Endothelial cell of umbilical vein (primary cell): ENCODE data around the gene VAMP7. TPM values are rescaled to one million over a fixed set of nuclear protein-coding genes. Genes with fewer than 3 reads are reported as not detected.

Experiments
- BruUV-seq: library from RNA; stranded (reverse); fragments of 400-500 nt; replicated peaks from 2 replicates; lab custom pipeline; 2021; lab: Mats Ljungman, UMichigan
- CTCF ChIA-PET: fragments of 300-600, 350-600 bp; sonication (Branson Sonifier 250); formaldehyde crosslinking; loops from one replicate; lab custom pipeline; 2021; ENCODE audit warnings: antibody characterized with exemption, inconsistent platforms; lab: Charles Lee
- POLR2A ChIA-PET: fragments of 300-600, 350-600 bp; sonication (Branson Sonifier 250); formaldehyde crosslinking; loops from one replicate; lab custom pipeline; 2021; ENCODE audit warnings: antibody characterized with exemption, inconsistent platforms; lab: Charles Lee
- DNase-seq: peaks from one replicate; pipeline ENCODE4 v3.0.0-alpha.2; 2011; ENCODE audit warnings: low read depth, low spot score
- FAIRE-seq: peaks from 2 replicates; lab custom pipeline; 2011; peaks lifted over from hg19 to GRCh38; lab: Jason Lieb, UNC
- H2AFZ ChIP-seq: 2 replicates; pipeline ENCODE4 v1.6.0; 2012; ENCODE audit warnings: low read depth, low read length, control low read depth, inconsistent platforms
- H3K27ac ChIP-seq: 2 replicates; pipeline ENCODE4 v1.5.1; 2011; ENCODE audit warnings: low read depth, mild to moderate bottlenecking, control low read depth, low read length, moderate library complexity; ENCODE audit not compliant: insufficient read depth
- H3K27me3 ChIP-seq, 2 experiments: 2 replicates each; pipeline versions ENCODE4 v1.6.0 to v1.6.1; 2011; ENCODE audit warnings: low read length in 2 of 2, mixed read lengths in 1 of 2; ENCODE audit not compliant: control insufficient read depth in 2 of 2, insufficient read depth in 2 of 2
- H3K36me3 ChIP-seq, 2 experiments: 2 replicates in 1 of 2; 3 replicates in 1 of 2; pipeline ENCODE4 v1.5.1; 2011; ENCODE audit warnings: low read length in 2 of 2, mild to moderate bottlenecking in 1 of 2, moderate library complexity in 1 of 2; ENCODE audit not compliant: control insufficient read depth in 2 of 2, insufficient read depth in 2 of 2; ENCODE audit errors: extremely low read depth in 1 of 2
- H3K4me1 ChIP-seq: 3 replicates; pipeline ENCODE4 v1.5.1; 2011; ENCODE audit warnings: mild to moderate bottlenecking, low read length; ENCODE audit not compliant: control insufficient read depth, insufficient read depth; ENCODE audit errors: extremely low read depth
- H3K4me2 ChIP-seq: 2 replicates; pipeline ENCODE4 v1.6.1; 2011; ENCODE audit warnings: low read length, control low read depth, mixed read lengths; ENCODE audit not compliant: insufficient read depth
- H3K4me3 ChIP-seq, 3 experiments: fragments of 200-600 bp in 1 of 3; sonication (generic), shearing (Covaris generic) in 1 of 3; replicated peaks in 1 of 3; 2 replicates each; pipeline ENCODE4 v1.5.1; 2011 to 2016; ENCODE audit warnings: control low read depth in 3 of 3, low read length in 3 of 3, mild to moderate bottlenecking in 2 of 3, inconsistent platforms in 1 of 3, low read depth in 1 of 3, moderate library complexity in 1 of 3; ENCODE audit not compliant: insufficient read depth in 1 of 3
- H3K79me2 ChIP-seq: 2 replicates; pipeline ENCODE4 v1.6.0; 2012; ENCODE audit warnings: low read length, inconsistent platforms; ENCODE audit not compliant: control insufficient read depth, insufficient read depth
- H3K9ac ChIP-seq: replicated peaks from 2 replicates; pipeline ENCODE3; 2011; ENCODE audit warnings: low read length, control low read depth; ENCODE audit not compliant: insufficient read depth; ENCODE audit errors: extremely low read depth
- H3K9me1 ChIP-seq: replicated peaks from 3 replicates; pipeline ENCODE4 v1.6.0; 2011; ENCODE audit warnings: mild to moderate bottlenecking, low read length; ENCODE audit not compliant: control insufficient read depth, insufficient read depth; ENCODE audit errors: extremely low read depth
- H3K9me3 ChIP-seq: replicated peaks from 2 replicates; pipeline ENCODE4 v1.5.1; 2012; ENCODE audit warnings: low read length, inconsistent platforms; ENCODE audit not compliant: control insufficient read depth, insufficient read depth
- H4K20me1 ChIP-seq: replicated peaks from 2 replicates; pipeline ENCODE3; 2011; ENCODE audit warnings: mild to moderate bottlenecking, low read length; ENCODE audit not compliant: control insufficient read depth, insufficient read depth; ENCODE audit errors: extremely low read depth
- CTCF ChIP-seq, 2 donors: IDR thresholded peaks; 1 replicate in 1 of 2; 2 replicates in 1 of 2; pipeline ENCODE4 v1.5.1; 2011; ENCODE audit warnings: low read length in 2 of 2, mild to moderate bottlenecking in 2 of 2, moderate library complexity in 2 of 2, control low read depth in 1 of 2, inconsistent platforms in 1 of 2, low read depth in 1 of 2; ENCODE audit not compliant: insufficient read depth in 1 of 2; ENCODE audit errors: extremely low read depth in 1 of 2
- EZH2 ChIP-seq: IDR thresholded peaks from 2 replicates; pipeline ENCODE4 v1.6.1; 2012; ENCODE audit warnings: borderline replicate concordance, low read depth, mild to moderate bottlenecking, moderate library complexity, low read length, inconsistent platforms; ENCODE audit not compliant: severe bottlenecking
- FOS ChIP-seq: IDR thresholded peaks from 2 replicates; pipeline ENCODE4 v1.6.1; 2011; ENCODE audit warnings: mild to moderate bottlenecking, low read length, moderate library complexity, borderline replicate concordance; ENCODE audit not compliant: insufficient read depth
- GATA2 ChIP-seq: IDR thresholded peaks from 2 replicates; pipeline ENCODE4 v1.7.0; 2011; ENCODE audit warnings: low read depth, mild to moderate bottlenecking, moderate library complexity, mixed read lengths, low read length; ENCODE audit not compliant: insufficient read length, insufficient read depth
- JUN ChIP-seq: IDR thresholded peaks from 2 replicates; pipeline ENCODE4 v1.6.1; 2011; ENCODE audit warnings: borderline replicate concordance, low read depth; ENCODE audit not compliant: insufficient read length, insufficient read depth
- MAX ChIP-seq: IDR thresholded peaks from 2 replicates; pipeline ENCODE4 v1.6.1; 2011; ENCODE audit not compliant: insufficient read depth, insufficient read length
- MYC ChIP-seq: IDR thresholded peaks from one replicate; pipeline ENCODE4 v1.6.1; 2011; ENCODE audit warnings: mild to moderate bottlenecking, low read depth, low read length
- POLR2A ChIP-seq: IDR thresholded peaks from 2 replicates; pipeline ENCODE4 v1.6.1; 2012; ENCODE audit warnings: low read depth, mild to moderate bottlenecking, control low read depth, low read length
- POLR2AphosphoS5 ChIP-seq: IDR thresholded peaks from 2 replicates; pipeline ENCODE4 v1.6.1; 2012; ENCODE audit warnings: low read depth, mild to moderate bottlenecking, control low read depth, low read length, moderate library complexity; ENCODE audit not compliant: insufficient read depth
- dilution Hi-C: fragments of 300-500 bp; cut with MboI; formaldehyde crosslinking; loops from one replicate; pipeline ENCODE4 v1.15.0; 2019; ENCODE audit warnings: low sequenced_read_pairs; ENCODE audit not compliant: extremely low pct_ligation_motif_present
- intact Hi-C: fragments of 100-400 bp; cut with micrococcal nuclease; formaldehyde crosslinking; loops from one replicate; pipeline ENCODE4 v1.10.0; 2022
- polyA plus RNA-seq, 4 experiments: library from polyadenylated mRNA; depleted of rRNA in 3 of 4; stranded (reverse) in 3 of 4; unstranded in 1 of 4; fragments of >200 nt; gene quantifications; 2 replicates each; pipeline versions ENCODE4 v1.2.1 to v1.2.3, GENCODE V29; 2011 to 2012; ENCODE audit warnings: missing spikeins in 1 of 4
- total RNA-seq: library from RNA; stranded (reverse); gene quantifications from 2 replicates; pipeline ENCODE4 v1.2.3, GENCODE V29; 2021

VAMP7 gene
- total and polyA plus RNA-seq, 2 donors (not counting 3 experiments of a cell fraction or from before 2014, with no cell fraction given): 20.1 to 36.8 TPM

- FAIRE-seq (no peak), DNase-seq (no peak)
- no peaks in the 10 kb centered on the region for H4K20me1 ChIP-seq
- H3K27ac ChIP-seq: no peak overlapping the region
- H3K9me3 ChIP-seq: no peaks in the 10 kb centered on the region
- no peaks in the 10 kb centered on the region for H3K27me3 ChIP-seq
- H3K9me1 ChIP-seq: no peaks in the 10 kb centered on the region
- CTCF ChIA-PET: no interaction called here
- TF ChIP-seq POLR2AphosphoS5: no peak
- TF ChIP-seq MYC: no peak
- no peak for TF ChIP-seq MAX
- TF ChIP-seq EZH2: no peak
- no peak for TF ChIP-seq FOS
- TF ChIP-seq POLR2A: no peak
- no peak for TF ChIP-seq JUN
- TF ChIP-seq GATA2: no peak
- no peak for TF ChIP-seq CTCF (IDR thresholded peaks at IDR 0.05; ENCODE audit: extremely low read depth in 1 of 2, insufficient read depth in 1 of 2, low read depth in 1 of 2, low read length in 2 of 2)
- no peak overlapping the region for H3K4me2 ChIP-seq
- H3K4me1 ChIP-seq: no peaks in the 10 kb centered on the region
- dilution Hi-C loops (no loop called here), intact Hi-C loops (no loop called here)
- no peak overlapping the region for H3K9ac ChIP-seq
- no peak overlapping the region for H2AFZ ChIP-seq
- POLR2A ChIA-PET: no interaction called here
- H3K36me3 ChIP-seq: no peaks in the 10 kb centered on the region
- H3K4me3 ChIP-seq: no peak overlapping the region
- BruUV-seq: no TSS peak
- no peaks in the 10 kb centered on the region for H3K79me2 ChIP-seq
Measured at GRCh38 chrX:155953055-155953454, 71.9 kb downstream of the VAMP7 start.
